Fibroblast of lung (primary cell): ENCODE results near the gene MBOAT7.
"Not testable (repeated sequence)": the region's sequence is repeated elsewhere in the genome, so short reads cannot be mapped to it uniquely, and the experiment has no call there.

Source experiments
- CTCF ChIP-seq, 2 donors: IDR thresholded peaks in 1 of 2; conservative IDR thresholded peaks in 1 of 2; 1 replicate in 1 of 2; 2 replicates in 1 of 2; pipeline ENCODE4 v1.5.1; 2011 to 2012; ENCODE audit warnings: low read length in 2 of 2, control low read depth in 1 of 2, inconsistent platforms in 1 of 2, low read depth in 1 of 2, mild to moderate bottlenecking in 1 of 2
- EZH2 ChIP-seq: IDR thresholded peaks from 2 replicates; pipeline ENCODE4 v1.5.1; 2012; ENCODE audit warnings: low read length, control low read depth, mild to moderate bottlenecking; ENCODE audit errors: missing control alignments

GRCh38 chr19:54194463-54194862, 5.1 kb upstream of the MBOAT7 start:
- not testable (repeated sequence) for TF ChIP-seq CTCF (conservative IDR thresholded peaks at IDR 0.05 in 1 of 2, IDR thresholded peaks at IDR 0.05 in 1 of 2; ENCODE audit: low read depth in 1 of 2, low read length in 2 of 2); EZH2
